ENCODE data around the gene FAM110A.
"Not testable (repeated sequence)": the region's sequence is repeated elsewhere in the genome, so short reads cannot be mapped to it uniquely, and the experiment has no call there.

The FAM110A gene

DNA sequence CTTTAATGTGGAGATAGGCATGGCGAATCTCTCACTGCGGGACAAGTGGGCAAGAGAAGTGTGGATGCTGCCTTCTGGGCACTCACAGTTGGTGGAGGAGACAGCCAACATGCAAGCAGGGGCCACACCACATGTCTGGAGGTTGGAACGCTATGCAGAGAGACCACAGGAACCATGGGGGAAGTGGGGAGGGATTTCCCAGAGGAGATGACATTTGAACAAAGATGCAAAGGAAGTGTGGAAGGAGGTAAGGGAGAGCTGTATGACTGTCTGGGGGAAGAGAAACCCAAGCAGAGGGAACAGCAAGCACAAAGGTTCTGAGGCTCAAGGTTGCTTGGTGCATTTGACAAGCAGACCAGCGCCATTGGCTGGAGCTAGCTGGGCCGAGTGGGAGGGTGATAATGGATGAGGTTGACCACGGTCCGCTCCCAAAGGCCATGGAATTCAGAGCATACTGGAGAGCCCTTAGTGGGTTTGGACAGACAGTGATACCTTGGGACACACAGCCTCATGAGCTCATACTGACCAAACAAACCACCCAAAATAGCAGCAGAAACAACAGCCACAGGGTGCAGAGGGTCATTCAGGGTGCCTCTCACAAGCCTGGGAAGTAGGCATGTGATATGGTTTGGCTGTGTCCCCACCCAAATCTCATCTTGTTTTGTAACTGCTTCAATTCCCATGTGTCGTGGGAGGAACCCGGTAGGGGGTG is 7.6 kb upstream of the FAM110A start:
- no peaks in the 10 kb centered on the region for H3K27me3 ChIP-seq (ENCODE audit: insufficient read depth, low read length, poor library complexity, severe bottlenecking)
- no peaks in the 10 kb centered on the region for H3K9me2 ChIP-seq (replicated peaks; ENCODE audit: low read depth, low read length)
- no peak overlapping the region for H3K4me3 ChIP-seq (ENCODE audit: low read length, poor library complexity, severe bottlenecking)
- H3K36me3 ChIP-seq (ENCODE audit: insufficient read depth, low read length), result no peaks in the 10 kb centered on the region
- TF ChIP-seq EZH2phosphoT487 (IDR thresholded peaks at IDR 0.05; ENCODE audit: borderline replicate concordance), result no peak
- TF ChIP-seq, protein P1, sequence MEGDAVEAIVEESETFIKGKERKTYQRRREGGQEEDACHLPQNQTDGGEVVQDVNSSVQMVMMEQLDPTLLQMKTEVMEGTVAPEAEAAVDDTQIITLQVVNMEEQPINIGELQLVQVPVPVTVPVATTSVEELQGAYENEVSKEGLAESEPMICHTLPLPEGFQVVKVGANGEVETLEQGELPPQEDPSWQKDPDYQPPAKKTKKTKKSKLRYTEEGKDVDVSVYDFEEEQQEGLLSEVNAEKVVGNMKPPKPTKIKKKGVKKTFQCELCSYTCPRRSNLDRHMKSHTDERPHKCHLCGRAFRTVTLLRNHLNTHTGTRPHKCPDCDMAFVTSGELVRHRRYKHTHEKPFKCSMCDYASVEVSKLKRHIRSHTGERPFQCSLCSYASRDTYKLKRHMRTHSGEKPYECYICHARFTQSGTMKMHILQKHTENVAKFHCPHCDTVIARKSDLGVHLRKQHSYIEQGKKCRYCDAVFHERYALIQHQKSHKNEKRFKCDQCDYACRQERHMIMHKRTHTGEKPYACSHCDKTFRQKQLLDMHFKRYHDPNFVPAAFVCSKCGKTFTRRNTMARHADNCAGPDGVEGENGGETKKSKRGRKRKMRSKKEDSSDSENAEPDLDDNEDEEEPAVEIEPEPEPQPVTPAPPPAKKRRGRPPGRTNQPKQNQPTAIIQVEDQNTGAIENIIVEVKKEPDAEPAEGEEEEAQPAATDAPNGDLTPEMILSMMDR (conservative IDR thresholded peaks at IDR 0.05; ENCODE audit: low read length), result no peak
- H3K4me2 ChIP-seq (ENCODE audit: low read depth, low read length, poor library complexity, severe bottlenecking), result no peak overlapping the region
- H3K9me3 ChIP-seq (ENCODE audit: insufficient read depth, low read depth, low read length), result no peaks in the 10 kb centered on the region
- no peaks in the 10 kb centered on the region for H3K79me2 ChIP-seq (ENCODE audit: insufficient read depth, low read length)
- H4K20me1 ChIP-seq (ENCODE audit: insufficient read depth, low read length, poor library complexity, severe bottlenecking), result no peaks in the 10 kb centered on the region
- H3K4me1 ChIP-seq (ENCODE audit: insufficient read depth, low read length, poor library complexity, severe bottlenecking), result peaks cover 15% of the 10 kb centered on the region
- no peaks in the 10 kb centered on the region for H3F3A ChIP-seq (ENCODE audit: low read depth)
- no peak overlapping the region for H2AFZ ChIP-seq (ENCODE audit: low read length)
- no peak overlapping the region for H3K9ac ChIP-seq (ENCODE audit: low read depth, low read length, poor library complexity, severe bottlenecking)

- H3K79me2 ChIP-seq (ENCODE audit: insufficient read depth, low read length), result no peaks in the 10 kb centered on the region
- no peaks in the 10 kb centered on the region for H3F3A ChIP-seq (ENCODE audit: low read depth)
- no peak for TF ChIP-seq EZH2phosphoT487 (IDR thresholded peaks at IDR 0.05; ENCODE audit: borderline replicate concordance)
- TF ChIP-seq, protein P1 (conservative IDR thresholded peaks at IDR 0.05; ENCODE audit: low read length), result no peak
- H3K9ac ChIP-seq (ENCODE audit: low read depth, low read length, poor library complexity, severe bottlenecking), result no peak overlapping the region
- H3K27me3 ChIP-seq (ENCODE audit: insufficient read depth, low read length, poor library complexity, severe bottlenecking), result no peaks in the 10 kb centered on the region
- no peak overlapping the region for H3K4me2 ChIP-seq (ENCODE audit: low read depth, low read length, poor library complexity, severe bottlenecking)
- no peaks in the 10 kb centered on the region for H3K9me2 ChIP-seq (replicated peaks; ENCODE audit: low read depth, low read length)
- H4K20me1 ChIP-seq (ENCODE audit: insufficient read depth, low read length, poor library complexity, severe bottlenecking), result no peaks in the 10 kb centered on the region
- H3K4me1 ChIP-seq (ENCODE audit: insufficient read depth, low read length, poor library complexity, severe bottlenecking), result peaks cover 15% of the 10 kb centered on the region
- no peak overlapping the region for H2AFZ ChIP-seq (ENCODE audit: low read length)
- no peak overlapping the region for H3K4me3 ChIP-seq (ENCODE audit: low read length, poor library complexity, severe bottlenecking)
- H3K9me3 ChIP-seq (ENCODE audit: insufficient read depth, low read depth, low read length), result no peaks in the 10 kb centered on the region
- H3K36me3 ChIP-seq (ENCODE audit: insufficient read depth, low read length), result no peaks in the 10 kb centered on the region
Measured at GRCh38 chr20:826695-827323, 6.7 kb upstream of the FAM110A start.

GRCh38 chr20:827981-828380 is 5.5 kb upstream of the FAM110A start:
- not testable (repeated sequence) for H3K9me2 ChIP-seq (replicated peaks; ENCODE audit: low read depth, low read length); H3K9ac ChIP-seq (ENCODE audit: low read depth, low read length, poor library complexity, severe bottlenecking); H2AFZ ChIP-seq (ENCODE audit: low read length); H3K4me3 ChIP-seq (ENCODE audit: low read length, poor library complexity, severe bottlenecking); H3K79me2 ChIP-seq (ENCODE audit: insufficient read depth, low read length); H4K20me1 ChIP-seq (ENCODE audit: insufficient read depth, low read length, poor library complexity, severe bottlenecking); H3F3A ChIP-seq (ENCODE audit: low read depth); H3K4me2 ChIP-seq (ENCODE audit: low read depth, low read length, poor library complexity, severe bottlenecking); H3K9me3 ChIP-seq (ENCODE audit: insufficient read depth, low read depth, low read length); H3K27me3 ChIP-seq (ENCODE audit: insufficient read depth, low read length, poor library complexity, severe bottlenecking); H3K36me3 ChIP-seq (ENCODE audit: insufficient read depth, low read length)
- peaks cover 16% of the 10 kb centered on the region for H3K4me1 ChIP-seq (ENCODE audit: insufficient read depth, low read length, poor library complexity, severe bottlenecking)
